ENCODE results near the gene NSRP1.

- TF ChIP-seq ERG (CRISPR knock-in tag; IDR thresholded peaks at IDR 0.05) (no peak), CTCF (IDR thresholded peaks at IDR 0.05) (no peak), ZNF121 (CRISPR knock-in tag; IDR thresholded peaks at IDR 0.05) (no peak), ATF3 (CRISPR knock-in tag; conservative IDR thresholded peaks at IDR 0.05) (no peak), JUN (CRISPR knock-in tag; IDR thresholded peaks at IDR 0.05) (no peak), CREB1 (CRISPR knock-in tag; IDR thresholded peaks at IDR 0.05) (no peak), ATF6 (CRISPR knock-in tag; IDR thresholded peaks at IDR 0.05) (no peak)
- TF ChIP-seq, protein P1, sequence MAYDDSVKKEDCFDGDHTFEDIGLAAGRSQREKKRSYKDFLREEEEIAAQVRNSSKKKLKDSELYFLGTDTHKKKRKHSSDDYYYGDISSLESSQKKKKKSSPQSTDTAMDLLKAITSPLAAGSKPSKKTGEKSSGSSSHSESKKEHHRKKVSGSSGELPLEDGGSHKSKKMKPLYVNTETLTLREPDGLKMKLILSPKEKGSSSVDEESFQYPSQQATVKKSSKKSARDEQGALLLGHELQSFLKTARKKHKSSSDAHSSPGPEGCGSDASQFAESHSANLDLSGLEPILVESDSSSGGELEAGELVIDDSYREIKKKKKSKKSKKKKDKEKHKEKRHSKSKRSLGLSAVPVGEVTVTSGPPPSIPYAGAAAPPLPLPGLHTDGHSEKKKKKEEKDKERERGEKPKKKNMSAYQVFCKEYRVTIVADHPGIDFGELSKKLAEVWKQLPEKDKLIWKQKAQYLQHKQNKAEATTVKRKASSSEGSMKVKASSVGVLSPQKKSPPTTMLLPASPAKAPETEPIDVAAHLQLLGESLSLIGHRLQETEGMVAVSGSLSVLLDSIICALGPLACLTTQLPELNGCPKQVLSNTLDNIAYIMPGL (CRISPR knock-in tag; IDR thresholded peaks at IDR 0.05): no peak
- TF ChIP-seq, protein P2, sequence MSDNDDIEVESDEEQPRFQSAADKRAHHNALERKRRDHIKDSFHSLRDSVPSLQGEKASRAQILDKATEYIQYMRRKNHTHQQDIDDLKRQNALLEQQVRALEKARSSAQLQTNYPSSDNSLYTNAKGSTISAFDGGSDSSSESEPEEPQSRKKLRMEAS (CRISPR knock-in tag; IDR thresholded peaks at IDR 0.05): no peak
- TF ChIP-seq, protein P3, sequence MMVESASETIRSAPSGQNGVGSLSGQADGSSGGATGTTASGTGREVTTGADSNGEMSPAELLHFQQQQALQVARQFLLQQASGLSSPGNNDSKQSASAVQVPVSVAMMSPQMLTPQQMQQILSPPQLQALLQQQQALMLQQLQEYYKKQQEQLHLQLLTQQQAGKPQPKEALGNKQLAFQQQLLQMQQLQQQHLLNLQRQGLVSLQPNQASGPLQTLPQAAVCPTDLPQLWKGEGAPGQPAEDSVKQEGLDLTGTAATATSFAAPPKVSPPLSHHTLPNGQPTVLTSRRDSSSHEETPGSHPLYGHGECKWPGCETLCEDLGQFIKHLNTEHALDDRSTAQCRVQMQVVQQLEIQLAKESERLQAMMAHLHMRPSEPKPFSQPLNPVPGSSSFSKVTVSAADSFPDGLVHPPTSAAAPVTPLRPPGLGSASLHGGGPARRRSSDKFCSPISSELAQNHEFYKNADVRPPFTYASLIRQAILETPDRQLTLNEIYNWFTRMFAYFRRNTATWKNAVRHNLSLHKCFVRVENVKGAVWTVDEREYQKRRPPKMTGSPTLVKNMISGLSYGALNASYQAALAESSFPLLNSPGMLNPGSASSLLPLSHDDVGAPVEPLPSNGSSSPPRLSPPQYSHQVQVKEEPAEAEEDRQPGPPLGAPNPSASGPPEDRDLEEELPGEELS (CRISPR knock-in tag; IDR thresholded peaks at IDR 0.05): no peak
Observed at GRCh38 chr17:30188211-30188939, 71.8 kb downstream of the NSRP1 start.
